Muscle of back (tissue), 11 donors: ENCODE data around the gene PAPSS1. TPM values are rescaled to one million over a fixed set of nuclear protein-coding genes. Genes with fewer than 3 reads are reported as not detected.

Experiments used
- DNase-seq, 3 donors: peaks; one replicate each; pipeline versions ENCODE4 v3.0.0 to v3.0.0-alpha.2; 2013
- polyA plus RNA-seq, 10 donors: library from polyadenylated mRNA; unstranded; fragments of 120-200 nt; gene quantifications; one replicate each; pipeline ENCODE4 v1.2.1, GENCODE V29; 2013; ENCODE audit not compliant: insufficient read length in 10 of 10

Gene PAPSS1
- polyA plus RNA-seq, 10 donors, result 38.9 to 56.6 (median 50.4) TPM

GRCh38 chr4:107570952-107571351, 149.1 kb downstream of the PAPSS1 start:
- DNase-seq, result no peak

GRCh38 chr4:107564326-107564725, 155.7 kb downstream of the PAPSS1 start:
- DNase-seq, result no peak

Other genes starting within 250 kb of the PAPSS1 start
- 10 to 100 TPM in 2 of 10 donors, 1 to 10 TPM in 8; 8.0 to 10.4 (median 9.4) TPM for gene SGMS2, start 104.7 kb upstream of the PAPSS1 start, polyA plus RNA-seq
- gene CYP2U1, start 211.3 kb upstream of the PAPSS1 start, polyA plus RNA-seq, result 1 to 10 TPM; 4.4 to 6.2 (median 5.4) TPM